SK-MEL-5 (cell line): ENCODE data around the gene SNX9. TPM values are rescaled to one million over a fixed set of nuclear protein-coding genes. Genes with fewer than 3 reads are reported as not detected.

Experiments used
- DNase-seq: peaks from one replicate; pipeline ENCODE4 v3.0.0-alpha.2; 2016; ENCODE audit warnings: low read depth, low spot score
- in situ Hi-C: cut with HindIII; loops from 2 replicates; pipeline ENCODE4 v1.10.0; 2016; ENCODE audit warnings: low sequenced_read_pairs, high pct_unique_total_duplicates, low pct_unique_long_range_greater_than_20kb
- small RNA-seq, 2 experiments: library from RNA; depleted of rRNA; stranded (forward); fragments of <200 nt; gene quantifications; one replicate each; pipeline ENCODE3, GENCODE V24; 2014
- total RNA-seq: library from RNA; depleted of rRNA; stranded (reverse); fragments of >200 nt; shearing (Covaris generic); gene quantifications from 2 replicates; pipeline ENCODE4 v1.2.3, GENCODE V29; 2014; rRNA removed

Gene SNX9
- total RNA-seq, 1 experiment from 2014 or later = 138 TPM

- in situ Hi-C loops = no loop called here
- no peak for DNase-seq
Observed at GRCh38 chr6:157985378-157986155, 162.5 kb downstream of the SNX9 start.

- in situ Hi-C loops = no loop called here
- DNase-seq = no peak
Observed at GRCh38 chr6:157987788-157988699, 165.0 kb downstream of the SNX9 start.

DNA sequence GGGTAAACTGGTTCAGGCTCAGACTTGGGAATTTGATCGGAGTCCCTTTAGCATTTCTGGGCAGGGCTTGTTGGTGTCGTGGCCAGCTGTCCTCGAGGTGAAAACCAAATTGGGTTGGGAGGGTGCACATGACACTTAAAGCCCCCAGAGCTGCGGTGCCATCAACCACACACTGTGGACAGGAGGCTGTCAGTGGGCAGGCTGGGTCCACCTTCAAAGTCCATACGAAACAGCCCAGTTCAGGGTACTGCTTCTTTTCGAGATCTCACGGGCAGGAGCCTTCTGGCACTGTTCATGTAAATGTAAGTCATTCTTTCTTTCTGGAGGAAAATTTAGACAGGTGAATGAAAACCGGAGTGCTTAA is 165.6 kb downstream of the SNX9 start:
- in situ Hi-C loops = no loop called here
- DNase-seq = no peak

GRCh38 chr6:157989541-157990289 is 166.7 kb downstream of the SNX9 start:
- DNase-seq = no peak
- in situ Hi-C loops = no loop called here

GRCh38 chr6:157990321-157991066 is 167.4 kb downstream of the SNX9 start:
- in situ Hi-C loops = no loop called here
- no peak for DNase-seq

DNA sequence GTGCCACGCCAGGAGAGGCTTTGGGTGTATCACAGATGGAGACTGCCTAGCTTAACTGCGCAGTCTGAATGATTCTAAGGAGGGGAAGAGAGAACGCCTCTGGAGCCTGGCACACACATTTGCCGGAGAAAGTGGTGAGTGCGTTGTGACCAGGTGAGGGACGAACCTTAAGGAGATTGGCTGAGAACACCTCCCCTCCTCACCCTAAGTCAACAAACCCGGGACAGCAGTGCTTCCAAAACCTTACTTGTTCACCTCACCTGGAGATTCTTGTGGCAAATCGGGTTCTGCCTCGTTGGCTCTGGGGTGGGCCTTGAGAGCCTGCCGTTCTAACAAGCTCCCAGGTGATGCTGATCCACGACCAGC is 168.0 kb downstream of the SNX9 start:
- in situ Hi-C loops = no loop called here
- no peak for DNase-seq

DNA sequence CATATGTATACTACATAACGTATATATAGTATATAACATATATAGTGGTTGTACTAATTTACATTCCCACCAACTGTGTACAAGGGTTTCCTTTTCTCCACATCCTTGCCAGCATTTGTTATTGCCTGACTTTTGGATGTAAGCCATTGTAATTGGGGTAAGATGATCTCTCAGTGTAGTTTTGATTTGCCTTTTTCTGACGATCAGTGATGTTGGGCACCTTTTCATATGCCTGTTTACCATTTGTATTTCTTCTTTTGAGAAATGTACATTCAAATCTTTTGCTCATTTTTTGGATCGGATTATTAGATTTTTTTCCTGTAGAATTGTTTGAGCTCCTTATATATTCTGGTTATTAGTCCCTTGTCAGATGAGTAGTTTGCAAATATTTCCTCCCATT is 170.0 kb downstream of the SNX9 start:
- DNase-seq = no peak
- in situ Hi-C loops = no loop called here

- DNase-seq = peak; percentile 29
- in situ Hi-C loops = no loop called here
Observed at GRCh38 chr6:157994125-157994795, 171.2 kb downstream of the SNX9 start.

Small RNA genes lying within 50 kb of the gene (small RNA-seq; reads per million reads assigned to genes)
- gene HSPE1P26 (0 reads per million in 2 experiments), gene RNU6-786P (0 reads per million in 2 experiments)

Other genes with a start within 250 kb of the SNX9 start
- 3.9 TPM in 2 replicates for gene SYNJ2, start 158.6 kb downstream of the SNX9 start, total RNA-seq